ENCODE measurements around the gene CD48. TPM values are rescaled to one million over a fixed set of nuclear protein-coding genes. Genes with fewer than 3 reads are reported as not detected.
A peak's percentile ranks its signal among the peaks of the same experiment; 100 is the strongest.

The CD48 gene
- total RNA-seq, 1 experiment from 2014 or later = not detected

- Mint-ChIP-seq H3K9me3 (ENCODE audit: low read depth, unreplicated experiment) (no peaks in the 10 kb centered on the region), H3K4me3 (ENCODE audit: low read depth, unreplicated experiment) (no peak overlapping the region), H3K27ac (ENCODE audit: unreplicated experiment) (no peak overlapping the region), H3K4me1 (ENCODE audit: low read depth, unreplicated experiment) (no peaks in the 10 kb centered on the region), H3K27me3 (ENCODE audit: unreplicated experiment) (peaks cover 81% of the 10 kb centered on the region), H3K36me3 (ENCODE audit: insufficient read depth, unreplicated experiment) (no peaks in the 10 kb centered on the region)
- DNase-seq = no peak
- no TSS peak for BruUV-seq (replicated peaks)
- CTCF ChIA-PET = no interaction called here
- TF ChIP-seq, protein P1, sequence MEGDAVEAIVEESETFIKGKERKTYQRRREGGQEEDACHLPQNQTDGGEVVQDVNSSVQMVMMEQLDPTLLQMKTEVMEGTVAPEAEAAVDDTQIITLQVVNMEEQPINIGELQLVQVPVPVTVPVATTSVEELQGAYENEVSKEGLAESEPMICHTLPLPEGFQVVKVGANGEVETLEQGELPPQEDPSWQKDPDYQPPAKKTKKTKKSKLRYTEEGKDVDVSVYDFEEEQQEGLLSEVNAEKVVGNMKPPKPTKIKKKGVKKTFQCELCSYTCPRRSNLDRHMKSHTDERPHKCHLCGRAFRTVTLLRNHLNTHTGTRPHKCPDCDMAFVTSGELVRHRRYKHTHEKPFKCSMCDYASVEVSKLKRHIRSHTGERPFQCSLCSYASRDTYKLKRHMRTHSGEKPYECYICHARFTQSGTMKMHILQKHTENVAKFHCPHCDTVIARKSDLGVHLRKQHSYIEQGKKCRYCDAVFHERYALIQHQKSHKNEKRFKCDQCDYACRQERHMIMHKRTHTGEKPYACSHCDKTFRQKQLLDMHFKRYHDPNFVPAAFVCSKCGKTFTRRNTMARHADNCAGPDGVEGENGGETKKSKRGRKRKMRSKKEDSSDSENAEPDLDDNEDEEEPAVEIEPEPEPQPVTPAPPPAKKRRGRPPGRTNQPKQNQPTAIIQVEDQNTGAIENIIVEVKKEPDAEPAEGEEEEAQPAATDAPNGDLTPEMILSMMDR (IDR thresholded peaks at IDR 0.05; ENCODE audit: unreplicated experiment) = no peak
- intact Hi-C loops (cut with micrococcal nuclease; ENCODE audit: unreplicated experiment) = loop anchor here (5.0 kb wide), 2 partner anchors 152 to 253 kb away; no protein-coding TSS in a partner anchor
Measured at GRCh38 chr1:160679893-160680292, 31.7 kb downstream of the CD48 start.

GRCh38 chr1:160676869-160677597 lies 34.6 kb downstream of the CD48 start:
- H3K4me1 Mint-ChIP-seq (ENCODE audit: low read depth, unreplicated experiment) = no peaks in the 10 kb centered on the region
- H3K36me3 Mint-ChIP-seq (ENCODE audit: insufficient read depth, unreplicated experiment) = no peaks in the 10 kb centered on the region
- H3K27ac Mint-ChIP-seq (ENCODE audit: unreplicated experiment) = no peak overlapping the region
- intact Hi-C loops (cut with micrococcal nuclease; ENCODE audit: unreplicated experiment) = loop anchor here (5.0 kb wide), 2 partner anchors 155 to 250 kb away; no protein-coding TSS in a partner anchor
- peaks cover 53% of the 10 kb centered on the region for H3K27me3 Mint-ChIP-seq (ENCODE audit: unreplicated experiment)
- TF ChIP-seq, protein P1 (IDR thresholded peaks at IDR 0.05; ENCODE audit: unreplicated experiment) = no peak
- BruUV-seq (replicated peaks) = no TSS peak
- H3K4me3 Mint-ChIP-seq (ENCODE audit: low read depth, unreplicated experiment) = no peak overlapping the region
- CTCF ChIA-PET = no interaction called here
- no peaks in the 10 kb centered on the region for H3K9me3 Mint-ChIP-seq (ENCODE audit: low read depth, unreplicated experiment)
- no peak for DNase-seq

DNA sequence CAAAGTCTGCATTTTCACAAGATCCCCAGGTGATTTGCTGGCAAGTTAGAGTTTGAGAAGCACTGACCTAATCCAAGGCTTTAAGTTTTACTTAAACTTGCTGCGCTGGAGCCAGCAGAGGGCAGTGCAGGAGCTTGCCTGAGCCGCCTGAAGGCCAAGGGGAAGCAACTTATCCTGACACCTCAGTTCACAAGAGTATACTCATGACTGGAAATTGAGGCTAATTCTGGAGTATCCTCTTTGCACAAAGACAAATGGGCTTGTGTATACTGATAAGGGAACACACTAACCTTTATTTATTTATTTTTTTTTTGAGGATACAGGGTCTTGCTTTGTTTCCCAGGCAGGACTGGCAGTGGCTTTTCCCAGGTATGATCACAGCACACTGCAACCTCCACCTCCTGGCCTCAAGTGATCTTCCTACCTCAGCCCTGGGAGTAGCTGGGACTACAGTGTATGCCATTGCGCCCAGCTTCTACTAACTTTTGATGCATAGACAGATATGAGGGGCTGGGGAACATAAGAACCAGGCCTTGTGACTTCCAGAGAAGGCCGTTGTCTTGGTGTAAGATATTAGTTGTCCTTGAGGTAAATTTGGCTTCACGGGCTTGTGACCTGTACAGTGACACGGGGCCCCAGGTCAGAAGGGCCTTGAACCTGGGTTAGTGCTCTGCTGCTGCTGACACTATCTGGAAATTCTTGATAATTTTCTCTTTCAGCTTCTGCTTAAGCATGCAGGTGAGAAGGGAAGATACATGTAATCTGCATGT lies 35.8 kb downstream of the CD48 start:
- Mint-ChIP-seq H3K27me3 (ENCODE audit: unreplicated experiment) (peaks cover 46% of the 10 kb centered on the region), H3K27ac (ENCODE audit: unreplicated experiment) (no peak overlapping the region), H3K36me3 (ENCODE audit: insufficient read depth, unreplicated experiment) (no peaks in the 10 kb centered on the region), H3K9me3 (ENCODE audit: low read depth, unreplicated experiment) (no peaks in the 10 kb centered on the region), H3K4me3 (ENCODE audit: low read depth, unreplicated experiment) (no peak overlapping the region), H3K4me1 (ENCODE audit: low read depth, unreplicated experiment) (no peaks in the 10 kb centered on the region)
- no TSS peak for BruUV-seq (replicated peaks)
- intact Hi-C loops (cut with micrococcal nuclease; ENCODE audit: unreplicated experiment) = loop anchor here (2.0 to 5.0 kb wide), 3 partner anchors 17 to 249 kb away; no protein-coding TSS in a partner anchor
- CTCF ChIA-PET = interaction anchor here (1.1 to 1.2 kb wide), 2 partner anchors 92 to 232 kb away, joined by 3 read pairs; no protein-coding TSS in a partner anchor
- peak; percentile 73 for DNase-seq
- TF ChIP-seq, protein P1 (IDR thresholded peaks at IDR 0.05; ENCODE audit: unreplicated experiment) = peak; percentile 58

DNA sequence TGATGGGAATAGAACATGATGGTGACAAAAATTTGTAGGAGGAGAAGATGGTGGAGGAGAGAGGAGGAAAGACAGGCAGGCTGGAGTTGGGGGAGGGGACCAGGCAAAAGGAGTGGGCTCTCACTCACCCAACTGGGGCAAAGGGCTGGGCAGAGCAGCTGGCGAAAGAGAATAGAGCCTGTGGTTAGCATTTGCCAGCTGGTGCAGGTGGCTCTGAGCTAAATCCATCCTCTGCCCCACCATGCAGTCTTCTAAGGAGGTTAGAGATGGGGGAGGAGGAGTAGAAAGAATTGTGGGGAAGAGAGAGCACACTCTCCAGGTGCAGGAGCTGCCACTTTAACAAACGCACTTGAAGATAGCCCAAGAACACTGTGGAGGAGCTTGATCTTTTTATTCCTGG lies 37.2 kb downstream of the CD48 start:
- DNase-seq = no peak
- Mint-ChIP-seq H3K4me1 (ENCODE audit: low read depth, unreplicated experiment) (no peaks in the 10 kb centered on the region), H3K27ac (ENCODE audit: unreplicated experiment) (no peak overlapping the region), H3K27me3 (ENCODE audit: unreplicated experiment) (peaks cover 42% of the 10 kb centered on the region), H3K4me3 (ENCODE audit: low read depth, unreplicated experiment) (no peak overlapping the region), H3K36me3 (ENCODE audit: insufficient read depth, unreplicated experiment) (no peaks in the 10 kb centered on the region), H3K9me3 (ENCODE audit: low read depth, unreplicated experiment) (no peaks in the 10 kb centered on the region)
- no TSS peak for BruUV-seq (replicated peaks)
- TF ChIP-seq, protein P1 (IDR thresholded peaks at IDR 0.05; ENCODE audit: unreplicated experiment) = no peak
- CTCF ChIA-PET = no interaction called here
- intact Hi-C loops (cut with micrococcal nuclease; ENCODE audit: unreplicated experiment) = loop anchor here (2.0 kb wide), 1 partner anchor 18 kb away; no protein-coding TSS in a partner anchor
